CD4-positive, alpha-beta T cell treated with Interleukin-6 at 100 ng/mL for 8 hours (primary cell): Measurements from ENCODE around the gene DLG5.

ENCODE experiments used
- DNase-seq: peaks from one replicate; pipeline ENCODE4 v3.0.0-alpha.2; 2020; ENCODE audit warnings: mixed read lengths, low spot score

Gene DLG5

GRCh38 chr10:77943121-77943901 is 16.8 kb upstream of the DLG5 start:
- DNase-seq: no peak

GRCh38 chr10:77941790-77942189 is 15.2 kb upstream of the DLG5 start:
- DNase-seq: no peak

GRCh38 chr10:77940627-77941026 is 14.1 kb upstream of the DLG5 start:
- no peak for DNase-seq

- DNase-seq: no peak
Observed at GRCh38 chr10:77940225-77940624, 13.7 kb upstream of the DLG5 start.

- DNase-seq: no peak
Observed at GRCh38 chr10:77939561-77940001, 13.0 kb upstream of the DLG5 start.

- no peak for DNase-seq
Observed at GRCh38 chr10:77936697-77937567, 10.4 kb upstream of the DLG5 start.

- no peak for DNase-seq
Observed at GRCh38 chr10:77932016-77932715, 5.6 kb upstream of the DLG5 start.

GRCh38 chr10:77927402-77928246 is 1.1 kb upstream of the DLG5 start:
- DNase-seq: no peak

GRCh38 chr10:77925795-77926565 is 575 bp downstream of the DLG5 start:
- DNase-seq: no peak

GRCh38 chr10:77925410-77925794 is 1.2 kb downstream of the DLG5 start:
- DNase-seq: no peak

- no peak for DNase-seq
Observed at GRCh38 chr10:77922566-77923179, 3.9 kb downstream of the DLG5 start.

- no peak for DNase-seq
Observed at GRCh38 chr10:77922055-77922454, 4.5 kb downstream of the DLG5 start.

GRCh38 chr10:77921395-77921794 is 5.2 kb downstream of the DLG5 start:
- DNase-seq: no peak

- DNase-seq: no peak
Observed at GRCh38 chr10:77920495-77920894, 6.1 kb downstream of the DLG5 start.

- DNase-seq: no peak
Observed at GRCh38 chr10:77919713-77920108, 6.8 kb downstream of the DLG5 start.

- DNase-seq: no peak
Observed at GRCh38 chr10:77915319-77916105, 11.0 kb downstream of the DLG5 start.

- DNase-seq: no peak
Observed at GRCh38 chr10:77913090-77913489, 13.5 kb downstream of the DLG5 start.

GRCh38 chr10:77912576-77912975 is 14.0 kb downstream of the DLG5 start:
- no peak for DNase-seq

GRCh38 chr10:77911535-77912123 is 14.9 kb downstream of the DLG5 start:
- no peak for DNase-seq
